Kidney (tissue), 14 donors: ENCODE measurements around the gene ACP4. TPM values are rescaled to one million over a fixed set of nuclear protein-coding genes. Genes with fewer than 3 reads are reported as not detected.
"Not testable (repeated sequence)": the region's sequence is repeated elsewhere in the genome, so short reads cannot be mapped to it uniquely, and the experiment has no call there.

ENCODE experiments used
- DNase-seq, 5 donors: peaks; one replicate each; pipeline ENCODE4 v3.0.0-alpha.2; 2013 to 2020
- FAIRE-seq: peaks from 2 replicates; lab custom pipeline; 2012; peaks lifted over from hg19 to GRCh38; lab: Jason Lieb, UNC
- H3K27ac ChIP-seq, 2 donors: one replicate each; pipeline ENCODE4 v1.7.0; 2013; ENCODE audit warnings: low read depth in 2 of 2, low read length in 2 of 2, inconsistent platforms in 1 of 2
- H3K27me3 ChIP-seq: one replicate; pipeline ENCODE4 v1.7.1; 2013; ENCODE audit warnings: low read length, inconsistent platforms; ENCODE audit not compliant: control insufficient read depth, insufficient read depth
- H3K36me3 ChIP-seq, 3 donors: one replicate each; pipeline versions ENCODE4 v1.7.0 to v1.7.1; 2013; ENCODE audit warnings: low read length in 3 of 3, control low read depth in 1 of 3, inconsistent platforms in 1 of 3; ENCODE audit not compliant: insufficient read depth in 3 of 3, control insufficient read depth in 2 of 3
- H3K4me1 ChIP-seq, 3 donors: one replicate each; pipeline versions ENCODE4 v1.7.0 to v1.7.1; 2013; ENCODE audit warnings: low read length in 3 of 3, inconsistent platforms in 1 of 3, low read depth in 1 of 3; ENCODE audit not compliant: control insufficient read depth in 2 of 3, insufficient read depth in 2 of 3
- H3K4me3 ChIP-seq, 3 donors: one replicate each; pipeline versions ENCODE4 v1.7.0 to v1.8.1; 2013; ENCODE audit warnings: low read length in 3 of 3, control low read depth in 1 of 3, inconsistent platforms in 1 of 3
- H3K9ac ChIP-seq, 3 donors: one replicate each; pipeline versions ENCODE4 v1.7.0 to v1.7.1; 2013; ENCODE audit warnings: low read length in 3 of 3, control low read depth in 1 of 3, inconsistent platforms in 1 of 3
- H3K9me3 ChIP-seq, 3 donors: one replicate each; pipeline versions ENCODE4 v1.7.0 to v1.7.1; 2013; ENCODE audit warnings: low read length in 3 of 3, control low read depth in 1 of 3, inconsistent platforms in 1 of 3; ENCODE audit not compliant: control insufficient read depth in 2 of 3, insufficient read depth in 1 of 3
- CTCF ChIP-seq: IDR thresholded peaks from 3 replicates; pipeline ENCODE4 v1.5.1; 2012; ENCODE audit warnings: mild to moderate bottlenecking, moderate library complexity, borderline replicate concordance; ENCODE audit not compliant: insufficient read depth; ENCODE audit errors: extremely low read depth
- intact Hi-C: fragments of 100-400 bp; cut with DNase I; formaldehyde crosslinking; loops from one replicate; pipeline ENCODE4 v1.11.1; 2022
- polyA plus RNA-seq: library from polyadenylated mRNA; stranded (reverse); fragments of 350-450 nt; fragmentation: Illumina TruSeq; extraction: RNeasy Lipid Tissue Mini Kit (QIAGEN cat#74804); gene quantifications from one replicate; pipeline ENCODE4 v1.2.3, GENCODE V29; 2014; ENCODE audit warnings: low read depth, low replicate concordance; ENCODE audit not compliant: insufficient read depth
- total RNA-seq: library from RNA; stranded (reverse); fragmentation: NEBNext Ultra II Directional; extraction: Animal tissue kit (Norgen Biotek cat#: 25700); gene quantifications from one replicate; pipeline ENCODE4 v1.2.1, GENCODE V29; 2021
- donor health status: control.
- donor health status: control.
- donor health status: control.
- donor health status: control.
- donor health status: control.
- donor health status: DM: yes; HTN: yes; CAD: no.
- donor health status: Normal renal cell carcinoma (clear cell type).

Gene ACP4
- total and polyA plus RNA-seq, 2 donors from 2014 or later: not detected

GRCh38 chr19:50803633-50804419 lies 13.6 kb downstream of the ACP4 start:
- Histone ChIP-seq H3K9me3 (no peaks in the 10 kb centered on the region), H3K9ac (peak overlapping the region; percentile 67 to 99 (median 80)), H3K36me3 (peaks cover 0 to 2% (median 0%) of the 10 kb centered on the region in 3 donors), H3K4me1 (peaks cover 0 to 8% (median 3%) of the 10 kb centered on the region in 3 donors), H3K27me3 (no peaks in the 10 kb centered on the region), H3K4me3 (peak overlapping the region; percentile 79 to 94 (median 81)), H3K27ac (peak overlapping the region; percentile 99 to 100)
- FAIRE-seq: no peak
- no peak for TF ChIP-seq CTCF
- peak in 2 of 5 donors; percentile 56 to 66 for DNase-seq
- intact Hi-C loops: no loop called here

- DNase-seq (peak; percentile 99 to 100 (median 100)), FAIRE-seq (peak; percentile 79)
- Histone ChIP-seq H3K4me3 (peak overlapping the region; percentile 79 to 94 (median 81)), H3K36me3 (peaks cover 0 to 2% (median 0%) of the 10 kb centered on the region in 3 donors), H3K9me3 (no peaks in the 10 kb centered on the region), H3K9ac (peak overlapping the region; percentile 68 to 99 (median 80)), H3K27ac (peak overlapping the region; percentile 99 to 100), H3K4me1 (peaks cover 0 to 8% (median 3%) of the 10 kb centered on the region in 3 donors), H3K27me3 (no peaks in the 10 kb centered on the region)
- intact Hi-C loops: no loop called here
- TF ChIP-seq CTCF: no peak
Measured at GRCh38 chr19:50804420-50805272, 14.4 kb downstream of the ACP4 start.

GRCh38 chr19:50808856-50809255 lies 18.6 kb downstream of the ACP4 start:
- TF ChIP-seq CTCF: no peak
- H3K9me3 ChIP-seq: no peaks in the 10 kb centered on the region
- intact Hi-C loops: no loop called here
- no peak for DNase-seq
- H3K36me3 ChIP-seq: no peaks in the 10 kb centered on the region
- H3K4me3 ChIP-seq: no peak overlapping the region
- H3K27ac ChIP-seq: no peak overlapping the region
- H3K27me3 ChIP-seq: no peaks in the 10 kb centered on the region
- H3K9ac ChIP-seq: no peak overlapping the region
- peaks cover 0 to under 1% (median 0%) of the 10 kb centered on the region in 3 donors for H3K4me1 ChIP-seq
- no peak for FAIRE-seq

GRCh38 chr19:50811622-50812238 lies 21.5 kb downstream of the ACP4 start:
- intact Hi-C loops, H3K4me1 ChIP-seq, H3K4me3 ChIP-seq, DNase-seq, H3K9me3 ChIP-seq, H3K9ac ChIP-seq, H3K27ac ChIP-seq, H3K36me3 ChIP-seq, FAIRE-seq, H3K27me3 ChIP-seq: not testable (repeated sequence)
